Chondrocyte (in vitro differentiated cells): ENCODE data around the gene TMTC3. TPM values are rescaled to one million over a fixed set of nuclear protein-coding genes. Genes with fewer than 3 reads are reported as not detected.

Experiments used
- DNase-seq: peaks from one replicate; pipeline ENCODE4 v3.0.0; 2021; ENCODE audit warnings: mixed read lengths, low spot score
- H3K27ac Mint-ChIP-seq: one replicate; pipeline ENCODE4 v1.8.0; 2021; ENCODE audit warnings: mild to moderate bottlenecking, moderate library complexity, mixed read lengths; ENCODE audit not compliant: unreplicated experiment
- H3K27me3 Mint-ChIP-seq: 2 replicates; pipeline ENCODE4 v1.8.0; 2021; ENCODE audit warnings: low read depth, mixed read lengths
- H3K36me3 Mint-ChIP-seq: 2 replicates; pipeline ENCODE4 v1.8.0; 2021; ENCODE audit warnings: low read depth, mixed read lengths
- H3K4me1 Mint-ChIP-seq: 2 replicates; pipeline ENCODE4 v1.8.0; 2021; ENCODE audit warnings: low read depth, mild to moderate bottlenecking, mixed read lengths
- H3K4me3 Mint-ChIP-seq: one replicate; pipeline ENCODE4 v1.8.0; 2021; ENCODE audit warnings: mild to moderate bottlenecking, moderate library complexity, mixed read lengths; ENCODE audit not compliant: unreplicated experiment
- H3K9me3 Mint-ChIP-seq: 2 replicates; pipeline ENCODE4 v1.8.0; 2021; ENCODE audit warnings: low read depth, mixed read lengths
- total RNA-seq: library from RNA; stranded (reverse); gene quantifications from 3 replicates; pipeline ENCODE4 v1.2.1, GENCODE V29; 2021
- TF ChIP-seq, protein P1 (sequence below): fragments of 200-600 bp; sonication (generic); IDR thresholded peaks from 2 replicates; pipeline ENCODE4 v1.5.0; 2021; ENCODE audit warnings: antibody characterized with exemption, mild to moderate bottlenecking, moderate library complexity

The TMTC3 gene
- total RNA-seq, 1 donor from 2014 or later = 50.5 TPM

DNA sequence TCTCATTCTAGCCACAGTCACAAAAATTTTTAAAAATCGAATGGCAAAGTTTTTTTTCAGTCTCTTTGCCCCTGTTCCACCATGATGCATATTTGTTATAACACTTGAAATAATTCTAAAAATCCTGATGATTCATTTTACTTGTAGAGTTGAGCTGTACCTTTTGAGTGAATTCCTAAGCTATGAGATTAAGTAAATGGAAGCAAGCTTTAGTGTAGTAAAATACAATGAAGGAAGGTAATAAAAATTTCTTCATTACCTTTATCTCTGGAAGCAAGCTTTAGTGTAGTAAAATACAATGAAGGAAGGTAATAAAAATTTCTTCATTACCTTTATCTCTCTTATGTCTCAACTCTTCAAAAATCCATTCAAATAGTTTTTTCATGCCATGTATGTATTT, 46.1 kb downstream of the TMTC3 start:
- Mint-ChIP-seq H3K27me3 (no peaks in the 10 kb centered on the region), H3K4me3 (no peak overlapping the region), H3K4me1 (peaks cover 11% of the 10 kb centered on the region), H3K36me3 (peaks cover 7% of the 10 kb centered on the region), H3K9me3 (peaks cover 6% of the 10 kb centered on the region), H3K27ac (no peak overlapping the region)
- TF ChIP-seq, protein P1, sequence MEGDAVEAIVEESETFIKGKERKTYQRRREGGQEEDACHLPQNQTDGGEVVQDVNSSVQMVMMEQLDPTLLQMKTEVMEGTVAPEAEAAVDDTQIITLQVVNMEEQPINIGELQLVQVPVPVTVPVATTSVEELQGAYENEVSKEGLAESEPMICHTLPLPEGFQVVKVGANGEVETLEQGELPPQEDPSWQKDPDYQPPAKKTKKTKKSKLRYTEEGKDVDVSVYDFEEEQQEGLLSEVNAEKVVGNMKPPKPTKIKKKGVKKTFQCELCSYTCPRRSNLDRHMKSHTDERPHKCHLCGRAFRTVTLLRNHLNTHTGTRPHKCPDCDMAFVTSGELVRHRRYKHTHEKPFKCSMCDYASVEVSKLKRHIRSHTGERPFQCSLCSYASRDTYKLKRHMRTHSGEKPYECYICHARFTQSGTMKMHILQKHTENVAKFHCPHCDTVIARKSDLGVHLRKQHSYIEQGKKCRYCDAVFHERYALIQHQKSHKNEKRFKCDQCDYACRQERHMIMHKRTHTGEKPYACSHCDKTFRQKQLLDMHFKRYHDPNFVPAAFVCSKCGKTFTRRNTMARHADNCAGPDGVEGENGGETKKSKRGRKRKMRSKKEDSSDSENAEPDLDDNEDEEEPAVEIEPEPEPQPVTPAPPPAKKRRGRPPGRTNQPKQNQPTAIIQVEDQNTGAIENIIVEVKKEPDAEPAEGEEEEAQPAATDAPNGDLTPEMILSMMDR = no peak
- DNase-seq = no peak

DNA sequence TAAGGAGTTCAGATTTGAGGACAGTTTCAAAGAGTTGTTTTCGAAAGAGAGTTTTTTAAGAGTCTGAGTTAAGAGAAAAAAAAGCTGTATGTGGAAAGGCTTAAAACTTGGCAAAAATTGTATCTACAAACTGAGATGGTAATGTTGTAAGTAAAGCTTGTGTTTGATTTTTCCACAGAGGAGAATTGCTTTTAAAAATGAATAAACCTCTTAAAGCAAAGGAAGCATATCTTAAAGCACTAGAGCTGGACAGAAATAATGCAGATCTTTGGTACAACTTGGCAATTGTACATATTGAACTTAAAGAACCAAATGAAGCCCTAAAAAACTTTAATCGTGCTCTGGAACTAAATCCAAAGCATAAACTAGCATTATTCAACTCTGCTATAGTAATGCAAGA, 50.3 kb downstream of the TMTC3 start:
- TF ChIP-seq, protein P1 = no peak
- H3K27ac Mint-ChIP-seq = no peak overlapping the region
- no peak overlapping the region for H3K4me3 Mint-ChIP-seq
- no peaks in the 10 kb centered on the region for H3K27me3 Mint-ChIP-seq
- H3K9me3 Mint-ChIP-seq = no peaks in the 10 kb centered on the region
- H3K4me1 Mint-ChIP-seq = peaks cover 8% of the 10 kb centered on the region
- peaks cover 12% of the 10 kb centered on the region for H3K36me3 Mint-ChIP-seq
- DNase-seq = no peak

DNA sequence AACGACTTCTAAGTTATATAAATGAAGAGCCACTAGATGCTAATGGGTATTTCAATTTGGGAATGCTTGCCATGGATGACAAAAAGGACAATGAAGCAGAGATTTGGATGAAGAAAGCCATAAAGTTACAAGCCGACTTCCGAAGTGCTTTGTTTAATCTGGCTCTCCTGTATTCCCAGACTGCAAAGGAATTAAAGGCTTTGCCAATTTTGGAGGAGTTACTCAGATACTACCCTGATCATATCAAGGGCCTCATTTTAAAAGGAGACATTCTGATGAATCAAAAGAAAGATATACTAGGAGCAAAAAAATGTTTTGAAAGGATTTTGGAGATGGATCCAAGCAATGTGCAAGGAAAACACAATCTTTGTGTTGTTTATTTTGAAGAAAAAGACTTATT, 52.8 kb downstream of the TMTC3 start:
- DNase-seq = no peak
- TF ChIP-seq, protein P1 = no peak
- Mint-ChIP-seq H3K9me3 (no peaks in the 10 kb centered on the region), H3K4me1 (no peaks in the 10 kb centered on the region), H3K4me3 (no peak overlapping the region), H3K27ac (no peak overlapping the region), H3K36me3 (peaks cover 12% of the 10 kb centered on the region), H3K27me3 (no peaks in the 10 kb centered on the region)

- H3K27me3 Mint-ChIP-seq = no peaks in the 10 kb centered on the region
- TF ChIP-seq, protein P1 = no peak
- H3K9me3 Mint-ChIP-seq = peaks cover 2% of the 10 kb centered on the region
Measured at GRCh38 chr12:88200029-88200428, 57.9 kb downstream of the TMTC3 start.

DNA sequence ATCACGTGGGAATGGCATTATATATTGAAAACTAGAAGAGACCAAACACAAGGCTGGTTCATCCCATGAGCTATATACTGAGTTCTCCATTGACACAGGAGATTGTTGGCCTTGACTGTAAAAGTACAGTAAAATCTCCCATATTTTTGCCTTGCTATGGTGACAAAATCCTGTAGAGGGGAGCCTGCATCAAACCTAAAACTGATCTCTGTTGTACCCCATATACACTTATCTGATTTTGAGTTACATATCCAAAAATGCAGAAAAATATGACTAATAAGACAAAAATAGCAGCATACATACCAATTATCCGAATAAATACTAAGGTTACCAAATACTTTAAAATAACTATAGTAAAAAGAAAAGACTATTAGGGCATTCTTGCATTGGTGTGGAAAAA, 60.4 kb downstream of the TMTC3 start:
- TF ChIP-seq, protein P1 = peak; percentile 41
- Mint-ChIP-seq H3K9me3 (peaks cover 8% of the 10 kb centered on the region), H3K4me1 (peaks cover 7% of the 10 kb centered on the region), H3K27ac (no peak overlapping the region), H3K36me3 (peaks cover 1% of the 10 kb centered on the region), H3K4me3 (no peak overlapping the region), H3K27me3 (no peaks in the 10 kb centered on the region)
- DNase-seq = no peak

More at GRCh38 chr12:88200029-88200428, 57.9 kb downstream of the TMTC3 start:
- Mint-ChIP-seq H3K27ac (no peak overlapping the region), H3K4me3 (no peak overlapping the region), H3K36me3 (peaks cover 4% of the 10 kb centered on the region), H3K4me1 (peaks cover 7% of the 10 kb centered on the region)
- DNase-seq = no peak
